GM12874 (cell line): ENCODE measurements around the gene BTG4.

ENCODE experiments used
- TF ChIP-seq, protein P1 (sequence below): IDR thresholded peaks from 2 replicates; pipeline ENCODE4 v1.5.1; 2011; ENCODE audit warnings: low read depth, mild to moderate bottlenecking, control low read depth, low read length, moderate library complexity; ENCODE audit not compliant: insufficient read depth

BTG4 gene

DNA sequence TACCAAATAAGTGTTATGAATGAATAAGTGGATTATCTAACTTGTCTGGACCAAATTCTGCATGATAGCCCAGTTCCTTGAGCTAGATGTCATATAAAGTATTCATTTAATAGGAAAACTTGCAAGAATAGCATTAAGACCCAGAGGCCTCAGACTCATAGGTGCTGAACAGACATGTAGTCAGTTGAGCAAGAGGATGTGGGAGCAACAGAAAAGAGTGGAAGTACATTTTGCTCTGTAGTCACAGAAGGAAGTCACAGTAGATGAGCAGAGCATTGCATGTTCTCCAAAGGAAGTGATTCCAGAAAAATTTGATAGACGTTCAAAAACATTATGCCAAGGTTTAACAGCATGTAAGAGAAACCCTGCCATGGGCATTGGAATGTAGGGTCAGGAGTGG, 11.9 kb upstream of the BTG4 start:
- TF ChIP-seq, protein P1, sequence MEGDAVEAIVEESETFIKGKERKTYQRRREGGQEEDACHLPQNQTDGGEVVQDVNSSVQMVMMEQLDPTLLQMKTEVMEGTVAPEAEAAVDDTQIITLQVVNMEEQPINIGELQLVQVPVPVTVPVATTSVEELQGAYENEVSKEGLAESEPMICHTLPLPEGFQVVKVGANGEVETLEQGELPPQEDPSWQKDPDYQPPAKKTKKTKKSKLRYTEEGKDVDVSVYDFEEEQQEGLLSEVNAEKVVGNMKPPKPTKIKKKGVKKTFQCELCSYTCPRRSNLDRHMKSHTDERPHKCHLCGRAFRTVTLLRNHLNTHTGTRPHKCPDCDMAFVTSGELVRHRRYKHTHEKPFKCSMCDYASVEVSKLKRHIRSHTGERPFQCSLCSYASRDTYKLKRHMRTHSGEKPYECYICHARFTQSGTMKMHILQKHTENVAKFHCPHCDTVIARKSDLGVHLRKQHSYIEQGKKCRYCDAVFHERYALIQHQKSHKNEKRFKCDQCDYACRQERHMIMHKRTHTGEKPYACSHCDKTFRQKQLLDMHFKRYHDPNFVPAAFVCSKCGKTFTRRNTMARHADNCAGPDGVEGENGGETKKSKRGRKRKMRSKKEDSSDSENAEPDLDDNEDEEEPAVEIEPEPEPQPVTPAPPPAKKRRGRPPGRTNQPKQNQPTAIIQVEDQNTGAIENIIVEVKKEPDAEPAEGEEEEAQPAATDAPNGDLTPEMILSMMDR: no peak

DNA sequence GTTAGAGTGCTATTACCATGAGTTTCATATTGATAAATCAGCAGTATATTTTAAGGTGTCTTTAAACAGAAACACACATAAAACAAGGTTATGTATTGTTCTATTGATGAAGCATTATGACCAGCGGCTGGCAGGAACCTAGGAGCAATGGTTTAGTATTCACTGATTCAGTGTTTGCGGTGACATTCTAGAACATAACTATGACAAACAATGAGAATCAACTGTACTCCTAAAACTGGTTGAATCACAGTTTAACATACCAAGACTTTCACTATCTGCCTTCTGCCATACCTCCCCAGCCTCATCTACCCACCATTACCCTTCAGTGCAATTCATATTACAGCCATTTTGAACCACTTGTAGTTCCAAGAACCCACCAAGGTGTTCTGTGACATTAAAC, 11.2 kb upstream of the BTG4 start:
- TF ChIP-seq, protein P1: no peak

DNA sequence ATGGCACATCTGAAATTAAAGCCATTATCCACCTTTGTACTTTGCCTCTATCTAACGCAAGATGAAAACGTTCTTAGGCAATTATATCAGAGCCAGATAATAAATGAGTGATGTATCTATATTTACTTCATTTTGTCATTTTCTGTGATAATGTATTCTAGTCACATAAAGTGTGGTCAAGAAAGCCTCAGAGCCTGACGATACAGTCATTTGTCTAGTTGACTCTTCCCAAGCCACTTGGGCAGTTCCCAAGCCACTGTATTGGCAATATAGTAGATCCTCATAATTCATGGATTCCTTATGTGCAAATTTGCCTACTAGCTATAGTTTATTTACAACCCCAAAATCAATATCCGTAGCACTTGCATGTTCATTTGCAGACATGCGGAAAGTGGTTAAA, 10.2 kb upstream of the BTG4 start:
- TF ChIP-seq, protein P1: no peak

DNA sequence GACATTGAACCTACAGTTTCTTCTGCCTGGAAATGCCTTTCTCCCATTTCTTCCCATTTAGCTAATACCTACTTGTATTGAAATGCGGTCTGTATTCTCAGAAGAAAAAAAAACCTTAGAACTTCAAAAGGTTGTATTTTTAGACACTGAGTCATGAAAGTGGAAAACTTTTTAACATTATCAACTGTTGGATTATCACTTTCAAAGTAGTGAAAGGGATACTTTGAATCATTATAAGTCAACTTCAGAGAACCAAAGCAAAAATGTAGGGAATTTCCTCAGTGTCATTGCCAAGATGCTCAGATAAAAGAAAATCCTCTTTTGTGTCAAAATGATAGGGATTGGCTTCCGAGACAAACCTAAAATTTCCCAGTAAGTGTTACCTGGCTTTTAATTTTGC, 8.9 kb upstream of the BTG4 start:
- TF ChIP-seq, protein P1: no peak

DNA sequence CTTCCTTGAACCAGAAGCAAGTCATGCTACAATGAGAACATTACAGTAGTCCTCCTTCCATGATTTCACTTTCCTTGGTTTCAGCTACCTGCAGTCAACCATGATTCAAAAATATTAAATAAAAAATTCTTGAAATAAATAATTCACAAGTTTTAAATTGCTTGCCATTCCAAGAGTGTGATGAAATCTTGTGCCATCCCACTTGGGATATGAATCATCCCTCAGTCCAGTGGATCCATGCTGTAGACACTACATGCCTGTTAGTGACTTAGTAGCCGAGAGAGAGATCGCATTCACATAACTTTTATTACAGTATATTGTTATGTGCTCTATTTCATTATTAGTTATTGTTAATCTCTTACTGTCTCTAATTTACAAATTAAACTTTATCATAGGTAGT, 8.4 kb upstream of the BTG4 start:
- TF ChIP-seq, protein P1: no peak

DNA sequence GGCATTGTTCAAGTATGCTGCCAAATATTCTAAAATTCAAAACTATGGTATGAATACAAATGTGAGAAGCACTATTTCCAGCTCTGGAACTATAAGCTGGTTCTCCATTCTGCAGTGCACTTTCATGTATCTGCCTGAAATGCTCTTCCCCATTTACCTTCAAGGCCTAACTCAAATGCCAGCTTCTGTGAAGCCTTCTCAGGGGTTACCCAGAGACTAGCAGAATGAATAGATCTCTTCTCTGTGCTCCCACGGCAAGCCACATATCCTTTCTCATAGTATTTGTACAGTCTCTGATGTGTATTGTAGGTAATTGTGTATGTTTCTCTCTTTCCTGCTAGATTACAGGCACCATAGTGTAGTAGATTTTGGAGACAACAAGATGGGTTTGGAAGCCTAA, 6.5 kb upstream of the BTG4 start:
- TF ChIP-seq, protein P1: no peak

DNA sequence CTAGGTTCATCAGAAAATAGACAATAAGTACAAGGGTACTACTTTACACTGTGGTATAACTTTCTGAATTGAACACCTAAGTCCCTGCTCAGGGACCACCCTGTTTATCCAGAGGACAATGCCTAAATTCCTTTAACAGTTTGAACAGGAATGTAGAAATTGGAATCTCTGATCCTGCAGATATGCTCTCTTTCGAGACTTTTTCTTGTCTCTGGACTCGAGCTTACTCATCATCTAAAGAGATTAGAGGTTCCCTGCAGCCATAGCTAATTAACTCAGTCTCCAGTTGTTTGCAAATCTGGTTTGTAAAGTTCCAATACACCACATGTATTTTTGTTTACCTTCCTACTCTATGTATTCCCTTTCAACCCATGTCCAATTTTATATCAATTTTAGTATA, 3.4 kb upstream of the BTG4 start:
- TF ChIP-seq, protein P1: no peak
